Measurements from ENCODE around the gene DCAF12.

GRCh38 chr9:34163434-34163833, 36.9 kb upstream of the DCAF12 start:
- no peak for TF ChIP-seq CTCF (IDR thresholded peaks at IDR 0.05)
- TF ChIP-seq POLR2A (IDR thresholded peaks at IDR 0.05): no peak

Measured in Peyer's patch (tissue), 4 donors.